Memory B cell (primary cell): ENCODE results near the gene CXXC5.

Source experiments
- ATAC-seq: fragments of 150-1000 bp; cut with Tn5 transposase; 2 replicates; pipeline ENCODE4 v1.10.0; 2021; ENCODE audit warnings: low read depth, mild to moderate bottlenecking, moderate library complexity
- DNase-seq, 2 donors: peaks; one replicate each; pipeline ENCODE4 v3.0.0; 2022; ENCODE audit warnings: low spot score in 2 of 2
- H3K27ac Mint-ChIP-seq: one replicate; pipeline ENCODE4 v1.8.0; 2022; ENCODE audit warnings: mild to moderate bottlenecking, moderate library complexity, mixed read lengths
- H3K27me3 Mint-ChIP-seq: one replicate; pipeline ENCODE4 v1.8.0; 2022; ENCODE audit warnings: mixed read lengths
- H3K36me3 Mint-ChIP-seq: one replicate; pipeline ENCODE4 v1.8.0; 2022; ENCODE audit warnings: mild to moderate bottlenecking, mixed read lengths
- H3K4me1 Mint-ChIP-seq: one replicate; pipeline ENCODE4 v1.8.0; 2022; ENCODE audit warnings: mixed read lengths
- H3K4me3 Mint-ChIP-seq: one replicate; pipeline ENCODE4 v1.8.0; 2022; ENCODE audit warnings: mild to moderate bottlenecking, moderate library complexity, mixed read lengths
- H3K9me3 Mint-ChIP-seq: one replicate; pipeline ENCODE4 v1.8.0; 2022; ENCODE audit warnings: mixed read lengths

Gene CXXC5

GRCh38 chr5:139670369-139671095 is 22.4 kb downstream of the CXXC5 start:
- H3K4me1 Mint-ChIP-seq: peaks cover 63% of the 10 kb centered on the region
- H3K4me3 Mint-ChIP-seq: peak overlapping the region; percentile 77
- peaks cover 3% of the 10 kb centered on the region for H3K36me3 Mint-ChIP-seq
- peak overlapping the region; percentile 92 for H3K27ac Mint-ChIP-seq
- ATAC-seq: peak; percentile 64
- peak; percentile 60 to 64 for DNase-seq
- H3K27me3 Mint-ChIP-seq: no peaks in the 10 kb centered on the region
- no peaks in the 10 kb centered on the region for H3K9me3 Mint-ChIP-seq

GRCh38 chr5:139671096-139671841 is 23.1 kb downstream of the CXXC5 start:
- H3K27ac Mint-ChIP-seq: peak overlapping the region; percentile 92
- no peak for ATAC-seq
- DNase-seq: no peak
- H3K9me3 Mint-ChIP-seq: no peaks in the 10 kb centered on the region
- H3K27me3 Mint-ChIP-seq: no peaks in the 10 kb centered on the region
- H3K4me1 Mint-ChIP-seq: peaks cover 57% of the 10 kb centered on the region
- H3K36me3 Mint-ChIP-seq: peaks cover 3% of the 10 kb centered on the region
- H3K4me3 Mint-ChIP-seq: peak overlapping the region; percentile 85

DNA sequence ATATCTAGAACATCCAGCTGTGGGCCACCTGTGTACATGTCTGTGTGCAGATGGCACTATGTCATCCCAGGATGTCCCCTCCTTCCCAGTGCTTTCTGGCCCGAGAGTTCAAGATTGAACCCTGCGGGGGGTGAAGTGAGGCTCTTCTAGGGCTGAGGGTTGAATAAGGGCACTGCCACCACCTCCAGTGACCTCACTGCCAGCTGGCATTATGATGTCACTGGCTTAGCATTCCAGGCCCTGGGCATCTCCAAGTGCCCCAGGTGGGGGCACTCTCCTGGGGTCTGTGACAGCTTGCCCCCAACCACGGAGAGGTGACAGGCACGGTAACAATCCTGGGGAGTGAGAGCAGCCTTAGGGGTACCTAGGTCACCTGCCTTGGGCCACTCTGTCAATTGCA is 27.1 kb downstream of the CXXC5 start:
- ATAC-seq (no peak), DNase-seq (no peak)
- H3K4me1 Mint-ChIP-seq: peaks cover 45% of the 10 kb centered on the region
- peak overlapping the region; percentile 54 for H3K27ac Mint-ChIP-seq
- no peaks in the 10 kb centered on the region for H3K9me3 Mint-ChIP-seq
- H3K27me3 Mint-ChIP-seq: no peaks in the 10 kb centered on the region
- peaks cover 10% of the 10 kb centered on the region for H3K36me3 Mint-ChIP-seq
- peak overlapping the region; percentile 38 for H3K4me3 Mint-ChIP-seq

DNA sequence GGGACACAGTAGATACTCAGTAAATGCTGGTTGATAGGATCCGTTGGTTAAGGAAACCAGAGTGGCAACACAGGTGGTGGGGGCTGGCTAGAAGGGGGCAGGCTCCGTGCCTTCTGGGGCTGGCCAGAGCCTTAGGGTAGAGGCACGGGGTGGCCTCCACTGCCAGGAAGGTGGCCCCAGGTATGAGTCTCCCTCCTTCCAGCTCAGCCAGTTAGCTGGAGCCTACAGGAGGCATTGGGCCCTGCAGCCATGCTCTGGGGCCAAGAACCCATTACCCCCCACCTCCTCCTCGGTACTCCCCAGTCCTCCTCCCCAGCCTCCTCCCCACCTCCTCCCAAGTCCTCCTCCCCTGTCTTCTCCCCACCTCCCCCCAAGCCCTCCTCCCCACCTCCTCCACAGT is 27.7 kb downstream of the CXXC5 start:
- DNase-seq (no peak), ATAC-seq (no peak)
- Mint-ChIP-seq H3K4me1 (peaks cover 40% of the 10 kb centered on the region), H3K27ac (peak overlapping the region; percentile 54), H3K27me3 (no peaks in the 10 kb centered on the region), H3K9me3 (no peaks in the 10 kb centered on the region), H3K36me3 (peaks cover 10% of the 10 kb centered on the region), H3K4me3 (no peak overlapping the region)

GRCh38 chr5:139676406-139676805 is 28.3 kb downstream of the CXXC5 start:
- Mint-ChIP-seq H3K4me3 (peak overlapping the region; percentile 54), H3K9me3 (no peaks in the 10 kb centered on the region), H3K36me3 (peaks cover 10% of the 10 kb centered on the region), H3K27ac (peak overlapping the region; percentile 91), H3K27me3 (no peaks in the 10 kb centered on the region), H3K4me1 (peaks cover 40% of the 10 kb centered on the region)
- ATAC-seq: no peak
- no peak for DNase-seq

- no peak for DNase-seq
- peaks cover 10% of the 10 kb centered on the region for H3K36me3 Mint-ChIP-seq
- no peaks in the 10 kb centered on the region for H3K9me3 Mint-ChIP-seq
- no peak overlapping the region for H3K4me3 Mint-ChIP-seq
- H3K27me3 Mint-ChIP-seq: no peaks in the 10 kb centered on the region
- ATAC-seq: no peak
- H3K4me1 Mint-ChIP-seq: peaks cover 36% of the 10 kb centered on the region
- peak overlapping the region; percentile 91 for H3K27ac Mint-ChIP-seq
Observed at GRCh38 chr5:139676951-139677735, 29.0 kb downstream of the CXXC5 start.

DNA sequence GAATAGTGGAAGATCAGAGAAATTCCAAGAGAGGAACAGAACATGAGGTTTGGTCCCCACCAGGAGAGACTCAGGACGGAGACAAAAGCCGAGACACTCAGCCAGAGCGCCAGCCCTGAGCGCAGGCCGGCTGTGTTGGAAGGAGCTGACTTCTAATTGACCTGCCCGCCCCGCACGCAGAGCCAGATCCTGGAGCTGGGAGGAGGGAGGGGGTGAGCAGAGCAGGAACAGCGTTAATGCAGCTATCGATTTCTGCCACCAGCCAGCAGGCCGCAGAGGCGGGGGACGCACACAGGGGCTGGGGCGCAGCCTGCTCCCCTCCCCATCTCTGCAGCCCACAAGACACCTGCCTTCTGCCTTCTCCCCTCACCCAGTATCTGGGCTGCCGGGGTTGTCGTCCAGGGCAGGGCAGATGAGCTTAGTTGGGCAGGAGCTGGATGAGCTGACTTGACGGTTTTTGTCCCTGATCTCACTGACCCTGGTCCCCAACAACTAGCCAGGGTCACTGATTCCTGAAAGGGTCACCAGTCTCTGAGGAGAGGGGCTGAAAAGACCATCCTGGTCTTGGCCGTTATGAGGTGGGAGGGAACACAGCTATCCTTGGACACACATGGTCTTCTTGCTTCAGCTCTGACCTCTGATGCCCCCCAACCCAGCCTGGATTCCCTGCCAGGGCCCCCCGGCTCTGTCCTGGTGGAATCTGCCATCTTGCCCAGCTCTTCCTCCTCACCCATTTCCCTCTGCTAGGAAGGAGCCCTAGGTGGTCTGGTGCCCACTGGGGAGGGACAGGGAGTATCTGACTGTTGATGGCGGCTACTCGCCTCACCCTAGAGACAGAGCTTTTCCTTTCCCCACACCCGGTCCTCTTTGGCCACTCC is 29.8 kb downstream of the CXXC5 start:
- H3K27me3 Mint-ChIP-seq: no peaks in the 10 kb centered on the region
- H3K36me3 Mint-ChIP-seq: peaks cover 13% of the 10 kb centered on the region
- no peak for ATAC-seq
- peaks cover 31% of the 10 kb centered on the region for H3K4me1 Mint-ChIP-seq
- no peak overlapping the region for H3K4me3 Mint-ChIP-seq
- DNase-seq: no peak
- H3K9me3 Mint-ChIP-seq: no peaks in the 10 kb centered on the region
- H3K27ac Mint-ChIP-seq: no peak overlapping the region

GRCh38 chr5:139678751-139679750 is 30.9 kb downstream of the CXXC5 start:
- peaks cover 16% of the 10 kb centered on the region for H3K36me3 Mint-ChIP-seq
- peaks cover 36% of the 10 kb centered on the region for H3K4me1 Mint-ChIP-seq
- no peak overlapping the region for H3K4me3 Mint-ChIP-seq
- H3K9me3 Mint-ChIP-seq: no peaks in the 10 kb centered on the region
- DNase-seq: no peak
- peak overlapping the region; percentile 39 for H3K27ac Mint-ChIP-seq
- no peak for ATAC-seq
- no peaks in the 10 kb centered on the region for H3K27me3 Mint-ChIP-seq

- H3K4me3 Mint-ChIP-seq: no peak overlapping the region
- no peaks in the 10 kb centered on the region for H3K27me3 Mint-ChIP-seq
Observed at GRCh38 chr5:139680368-139681111, 32.4 kb downstream of the CXXC5 start.

DNA sequence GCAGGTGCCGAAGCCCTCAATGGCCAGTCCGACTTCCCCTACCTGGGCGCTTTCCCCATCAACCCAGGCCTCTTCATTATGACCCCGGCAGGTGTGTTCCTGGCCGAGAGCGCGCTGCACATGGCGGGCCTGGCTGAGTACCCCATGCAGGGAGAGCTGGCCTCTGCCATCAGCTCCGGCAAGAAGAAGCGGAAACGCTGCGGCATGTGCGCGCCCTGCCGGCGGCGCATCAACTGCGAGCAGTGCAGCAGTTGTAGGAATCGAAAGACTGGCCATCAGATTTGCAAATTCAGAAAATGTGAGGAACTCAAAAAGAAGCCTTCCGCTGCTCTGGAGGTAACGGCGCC is 32.9 kb downstream of the CXXC5 start:
- peak overlapping the region; percentile 41 for H3K27ac Mint-ChIP-seq
- peaks cover 40% of the 10 kb centered on the region for H3K4me1 Mint-ChIP-seq
- no peaks in the 10 kb centered on the region for H3K9me3 Mint-ChIP-seq

More at GRCh38 chr5:139680368-139681111, 32.4 kb downstream of the CXXC5 start:
- Mint-ChIP-seq H3K27ac (peak overlapping the region; percentile 39), H3K9me3 (no peaks in the 10 kb centered on the region), H3K36me3 (peaks cover 13% of the 10 kb centered on the region), H3K4me1 (peaks cover 34% of the 10 kb centered on the region)
- no peak for DNase-seq
- no peak for ATAC-seq

GRCh38 chr5:139681466-139681865 is 33.3 kb downstream of the CXXC5 start:
- Mint-ChIP-seq H3K36me3 (peaks cover 17% of the 10 kb centered on the region), H3K4me3 (no peak overlapping the region), H3K9me3 (no peaks in the 10 kb centered on the region), H3K4me1 (peaks cover 43% of the 10 kb centered on the region), H3K27me3 (no peaks in the 10 kb centered on the region), H3K27ac (peak overlapping the region; percentile 41)
- ATAC-seq: no peak
- DNase-seq: no peak

More for the DNA sequence above, 32.9 kb downstream of the CXXC5 start:
- no peaks in the 10 kb centered on the region for H3K27me3 Mint-ChIP-seq
- H3K4me3 Mint-ChIP-seq: no peak overlapping the region
- H3K36me3 Mint-ChIP-seq: peaks cover 17% of the 10 kb centered on the region
- ATAC-seq: no peak
- DNase-seq: no peak
